ENCODE data around the gene CD24. TPM values are rescaled to one million over a fixed set of nuclear protein-coding genes. Genes with fewer than 3 reads are reported as not detected.

Gene CD24
- total and polyA plus RNA-seq, 4 donors = 14.2 to 84.6 (median 14.7) TPM

DNA sequence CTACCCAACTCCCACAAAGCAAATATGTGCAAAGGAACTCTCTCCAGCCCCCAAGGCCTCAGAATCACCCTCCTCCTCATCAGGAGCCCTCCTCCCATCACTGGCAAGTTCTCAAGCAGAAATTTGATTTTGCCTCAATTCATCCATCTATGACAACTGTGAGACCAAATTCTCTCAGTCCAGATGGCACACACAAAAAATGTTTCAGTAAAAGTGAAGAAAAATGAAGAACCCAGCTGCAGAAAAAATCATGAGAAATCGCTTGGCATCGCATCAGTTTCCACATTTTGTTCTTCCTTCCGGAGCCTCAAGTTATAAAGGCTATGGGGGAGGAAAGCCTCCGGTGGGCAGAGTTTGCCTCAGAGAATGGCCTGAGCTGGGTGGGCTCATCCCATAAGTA lies 6.4 kb upstream of the CD24 start:
- Histone ChIP-seq H3K27ac (ENCODE audit: low read depth in 1 of 2, low read length in 2 of 2) (no peak overlapping the region), H3K27me3 (ENCODE audit: control insufficient read depth in 4 of 4, insufficient read depth in 4 of 4, low read length in 3 of 4) (peaks cover 0 to 6% (median 1%) of the 10 kb centered on the region in 4 donors), H3K9me3 (ENCODE audit: control insufficient read depth in 4 of 4, low read length in 3 of 4) (no peaks in the 10 kb centered on the region), H3K36me3 (ENCODE audit: control insufficient read depth in 4 of 4, insufficient read depth in 3 of 4, low read depth in 1 of 4, low read length in 3 of 4) (no peaks in the 10 kb centered on the region), H3K4me1 (ENCODE audit: control insufficient read depth in 4 of 4, insufficient read depth in 4 of 4, low read length in 3 of 4) (no peaks in the 10 kb centered on the region), H3K4me3 (ENCODE audit: low read depth in 1 of 3, low read length in 3 of 3) (no peak overlapping the region), H3K9ac (ENCODE audit: low read depth in 1 of 2, low read length in 2 of 2) (no peak overlapping the region)
- TF ChIP-seq, protein P1, sequence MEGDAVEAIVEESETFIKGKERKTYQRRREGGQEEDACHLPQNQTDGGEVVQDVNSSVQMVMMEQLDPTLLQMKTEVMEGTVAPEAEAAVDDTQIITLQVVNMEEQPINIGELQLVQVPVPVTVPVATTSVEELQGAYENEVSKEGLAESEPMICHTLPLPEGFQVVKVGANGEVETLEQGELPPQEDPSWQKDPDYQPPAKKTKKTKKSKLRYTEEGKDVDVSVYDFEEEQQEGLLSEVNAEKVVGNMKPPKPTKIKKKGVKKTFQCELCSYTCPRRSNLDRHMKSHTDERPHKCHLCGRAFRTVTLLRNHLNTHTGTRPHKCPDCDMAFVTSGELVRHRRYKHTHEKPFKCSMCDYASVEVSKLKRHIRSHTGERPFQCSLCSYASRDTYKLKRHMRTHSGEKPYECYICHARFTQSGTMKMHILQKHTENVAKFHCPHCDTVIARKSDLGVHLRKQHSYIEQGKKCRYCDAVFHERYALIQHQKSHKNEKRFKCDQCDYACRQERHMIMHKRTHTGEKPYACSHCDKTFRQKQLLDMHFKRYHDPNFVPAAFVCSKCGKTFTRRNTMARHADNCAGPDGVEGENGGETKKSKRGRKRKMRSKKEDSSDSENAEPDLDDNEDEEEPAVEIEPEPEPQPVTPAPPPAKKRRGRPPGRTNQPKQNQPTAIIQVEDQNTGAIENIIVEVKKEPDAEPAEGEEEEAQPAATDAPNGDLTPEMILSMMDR (IDR thresholded peaks at IDR 0.05; ENCODE audit: low read depth, low read length, missing input control) = no peak
- no peak for TF ChIP-seq YY1 (IDR thresholded peaks at IDR 0.05)
- TF ChIP-seq JUND (IDR thresholded peaks at IDR 0.05) = no peak
- no peak for TF ChIP-seq HNF4G (IDR thresholded peaks at IDR 0.05)
- no peak for TF ChIP-seq RAD21 (IDR thresholded peaks at IDR 0.05)
- TF ChIP-seq GABPA (IDR thresholded peaks at IDR 0.05 in 1 of 2, conservative IDR thresholded peaks at IDR 0.05 in 1 of 2) = no peak
- 91% methylated on average over 4 of the region's 4 CpGs for WGBS
- no peak for DNase-seq (ENCODE audit: low spot score)

DNA sequence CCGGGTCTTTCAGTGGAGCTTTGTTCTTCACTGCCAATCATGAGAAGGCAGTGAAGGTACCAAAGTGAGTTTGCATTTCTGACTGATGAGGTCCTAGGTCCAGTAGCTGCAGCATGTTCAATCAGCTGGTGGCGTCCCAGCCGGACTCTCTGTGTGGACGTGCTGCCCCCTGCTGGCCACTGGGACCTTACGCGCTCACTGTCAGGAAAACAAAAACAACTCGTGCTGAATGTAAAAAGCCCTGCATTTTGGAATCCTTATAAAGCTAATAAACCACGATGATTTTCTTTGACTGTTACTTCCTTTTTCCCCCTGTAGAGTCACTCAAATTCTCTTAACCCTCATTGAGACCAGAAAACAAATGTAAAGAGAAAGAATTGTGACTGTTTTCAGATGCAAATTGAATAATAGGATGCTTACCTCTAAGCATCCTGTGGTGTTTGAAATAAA lies 4.9 kb upstream of the CD24 start:
- H3K36me3 ChIP-seq (ENCODE audit: control insufficient read depth in 4 of 4, insufficient read depth in 3 of 4, low read depth in 1 of 4, low read length in 3 of 4) = no peaks in the 10 kb centered on the region
- under 1% methylated on average over 8 of the region's 8 CpGs for WGBS

DNA sequence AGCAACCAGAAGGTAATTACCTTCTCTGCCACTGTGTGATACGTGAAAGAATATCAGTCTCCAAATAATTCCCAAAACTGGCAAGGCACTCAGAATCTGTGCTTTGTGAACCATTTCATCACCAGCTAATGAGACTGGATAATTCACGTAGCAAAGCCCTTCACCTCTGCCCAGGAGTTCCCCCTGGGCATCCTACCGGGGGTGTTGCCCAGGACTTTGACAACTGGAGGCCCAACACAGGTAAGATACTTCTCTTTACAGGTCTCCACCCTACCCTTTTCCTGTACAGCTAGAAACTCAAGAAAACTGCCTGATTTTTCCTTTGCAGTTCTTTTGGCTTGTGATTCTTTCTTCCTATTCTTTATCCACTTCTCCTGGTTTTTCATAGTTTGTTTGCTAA lies 2.7 kb upstream of the CD24 start:
- H3K9me3 ChIP-seq (ENCODE audit: control insufficient read depth in 4 of 4, low read length in 3 of 4) = no peaks in the 10 kb centered on the region
- H3K27me3 ChIP-seq (ENCODE audit: control insufficient read depth in 4 of 4, insufficient read depth in 4 of 4, low read length in 3 of 4) = peaks cover 0 to 6% (median 1%) of the 10 kb centered on the region in 4 donors
- WGBS = 78% methylated on average over 3 of the region's 3 CpGs
- no peak for DNase-seq (ENCODE audit: low spot score)
- H3K4me1 ChIP-seq (ENCODE audit: control insufficient read depth in 4 of 4, insufficient read depth in 4 of 4, low read length in 3 of 4) = peaks cover 10 to 16% (median 12%) of the 10 kb centered on the region in 4 donors
- no peak overlapping the region for H3K9ac ChIP-seq (ENCODE audit: low read depth in 1 of 2, low read length in 2 of 2)
- H3K27ac ChIP-seq (ENCODE audit: low read depth in 1 of 2, low read length in 2 of 2) = no peak overlapping the region
- H3K4me3 ChIP-seq (ENCODE audit: low read depth in 1 of 3, low read length in 3 of 3) = no peak overlapping the region
- H3K36me3 ChIP-seq (ENCODE audit: control insufficient read depth in 4 of 4, insufficient read depth in 3 of 4, low read depth in 1 of 4, low read length in 3 of 4) = no peaks in the 10 kb centered on the region
- TF ChIP-seq HNF4A (conservative IDR thresholded peaks at IDR 0.05) = no peak
- TF ChIP-seq, protein P2, sequence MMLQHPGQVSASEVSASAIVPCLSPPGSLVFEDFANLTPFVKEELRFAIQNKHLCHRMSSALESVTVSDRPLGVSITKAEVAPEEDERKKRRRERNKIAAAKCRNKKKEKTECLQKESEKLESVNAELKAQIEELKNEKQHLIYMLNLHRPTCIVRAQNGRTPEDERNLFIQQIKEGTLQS (IDR thresholded peaks at IDR 0.05) = no peak
- TF ChIP-seq HNF4G (IDR thresholded peaks at IDR 0.05) = no peak
- TF ChIP-seq JUND (IDR thresholded peaks at IDR 0.05) = no peak
- no peak for TF ChIP-seq RXRA (IDR thresholded peaks at IDR 0.05)
- TF ChIP-seq, protein P3, sequence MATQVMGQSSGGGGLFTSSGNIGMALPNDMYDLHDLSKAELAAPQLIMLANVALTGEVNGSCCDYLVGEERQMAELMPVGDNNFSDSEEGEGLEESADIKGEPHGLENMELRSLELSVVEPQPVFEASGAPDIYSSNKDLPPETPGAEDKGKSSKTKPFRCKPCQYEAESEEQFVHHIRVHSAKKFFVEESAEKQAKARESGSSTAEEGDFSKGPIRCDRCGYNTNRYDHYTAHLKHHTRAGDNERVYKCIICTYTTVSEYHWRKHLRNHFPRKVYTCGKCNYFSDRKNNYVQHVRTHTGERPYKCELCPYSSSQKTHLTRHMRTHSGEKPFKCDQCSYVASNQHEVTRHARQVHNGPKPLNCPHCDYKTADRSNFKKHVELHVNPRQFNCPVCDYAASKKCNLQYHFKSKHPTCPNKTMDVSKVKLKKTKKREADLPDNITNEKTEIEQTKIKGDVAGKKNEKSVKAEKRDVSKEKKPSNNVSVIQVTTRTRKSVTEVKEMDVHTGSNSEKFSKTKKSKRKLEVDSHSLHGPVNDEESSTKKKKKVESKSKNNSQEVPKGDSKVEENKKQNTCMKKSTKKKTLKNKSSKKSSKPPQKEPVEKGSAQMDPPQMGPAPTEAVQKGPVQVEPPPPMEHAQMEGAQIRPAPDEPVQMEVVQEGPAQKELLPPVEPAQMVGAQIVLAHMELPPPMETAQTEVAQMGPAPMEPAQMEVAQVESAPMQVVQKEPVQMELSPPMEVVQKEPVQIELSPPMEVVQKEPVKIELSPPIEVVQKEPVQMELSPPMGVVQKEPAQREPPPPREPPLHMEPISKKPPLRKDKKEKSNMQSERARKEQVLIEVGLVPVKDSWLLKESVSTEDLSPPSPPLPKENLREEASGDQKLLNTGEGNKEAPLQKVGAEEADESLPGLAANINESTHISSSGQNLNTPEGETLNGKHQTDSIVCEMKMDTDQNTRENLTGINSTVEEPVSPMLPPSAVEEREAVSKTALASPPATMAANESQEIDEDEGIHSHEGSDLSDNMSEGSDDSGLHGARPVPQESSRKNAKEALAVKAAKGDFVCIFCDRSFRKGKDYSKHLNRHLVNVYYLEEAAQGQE (IDR thresholded peaks at IDR 0.05) = no peak
- no peak for TF ChIP-seq SP1 (IDR thresholded peaks at IDR 0.05)
- TF ChIP-seq, protein P4, sequence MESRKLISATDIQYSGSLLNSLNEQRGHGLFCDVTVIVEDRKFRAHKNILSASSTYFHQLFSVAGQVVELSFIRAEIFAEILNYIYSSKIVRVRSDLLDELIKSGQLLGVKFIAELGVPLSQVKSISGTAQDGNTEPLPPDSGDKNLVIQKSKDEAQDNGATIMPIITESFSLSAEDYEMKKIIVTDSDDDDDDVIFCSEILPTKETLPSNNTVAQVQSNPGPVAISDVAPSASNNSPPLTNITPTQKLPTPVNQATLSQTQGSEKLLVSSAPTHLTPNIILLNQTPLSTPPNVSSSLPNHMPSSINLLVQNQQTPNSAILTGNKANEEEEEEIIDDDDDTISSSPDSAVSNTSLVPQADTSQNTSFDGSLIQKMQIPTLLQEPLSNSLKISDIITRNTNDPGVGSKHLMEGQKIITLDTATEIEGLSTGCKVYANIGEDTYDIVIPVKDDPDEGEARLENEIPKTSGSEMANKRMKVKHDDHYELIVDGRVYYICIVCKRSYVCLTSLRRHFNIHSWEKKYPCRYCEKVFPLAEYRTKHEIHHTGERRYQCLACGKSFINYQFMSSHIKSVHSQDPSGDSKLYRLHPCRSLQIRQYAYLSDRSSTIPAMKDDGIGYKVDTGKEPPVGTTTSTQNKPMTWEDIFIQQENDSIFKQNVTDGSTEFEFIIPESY (IDR thresholded peaks at IDR 0.05) = no peak
- TF ChIP-seq, protein P5, sequence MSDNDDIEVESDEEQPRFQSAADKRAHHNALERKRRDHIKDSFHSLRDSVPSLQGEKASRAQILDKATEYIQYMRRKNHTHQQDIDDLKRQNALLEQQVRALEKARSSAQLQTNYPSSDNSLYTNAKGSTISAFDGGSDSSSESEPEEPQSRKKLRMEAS (IDR thresholded peaks at IDR 0.05) = no peak
- TF ChIP-seq FOXA2 (IDR thresholded peaks at IDR 0.05) = no peak
- TF ChIP-seq GABPA (IDR thresholded peaks at IDR 0.05 in 1 of 2, conservative IDR thresholded peaks at IDR 0.05 in 1 of 2) = no peak
- no peak for TF ChIP-seq YY1 (IDR thresholded peaks at IDR 0.05)
- TF ChIP-seq FOXA1 (IDR thresholded peaks at IDR 0.05) = no peak

More for the DNA sequence above, 4.9 kb upstream of the CD24 start:
- Histone ChIP-seq H3K4me1 (ENCODE audit: control insufficient read depth in 4 of 4, insufficient read depth in 4 of 4, low read length in 3 of 4) (peaks cover 0 to 4% (median 1%) of the 10 kb centered on the region in 4 donors), H3K4me3 (ENCODE audit: low read depth in 1 of 3, low read length in 3 of 3) (no peak overlapping the region), H3K9ac (ENCODE audit: low read depth in 1 of 2, low read length in 2 of 2) (no peak overlapping the region), H3K9me3 (ENCODE audit: control insufficient read depth in 4 of 4, low read length in 3 of 4) (no peaks in the 10 kb centered on the region), H3K27me3 (ENCODE audit: control insufficient read depth in 4 of 4, insufficient read depth in 4 of 4, low read length in 3 of 4) (peaks cover 0 to 6% (median 1%) of the 10 kb centered on the region in 4 donors), H3K27ac (ENCODE audit: low read depth in 1 of 2, low read length in 2 of 2) (no peak overlapping the region)
- TF ChIP-seq, protein P1 (IDR thresholded peaks at IDR 0.05; ENCODE audit: low read depth, low read length, missing input control) = peak; percentile 97
- peak; percentile 22 to 28 for TF ChIP-seq HNF4A (conservative IDR thresholded peaks at IDR 0.05)
- TF ChIP-seq RAD21 (IDR thresholded peaks at IDR 0.05) = peak; percentile 98 to 99
- TF ChIP-seq NR2F2 (IDR thresholded peaks at IDR 0.05) = no peak
- DNase-seq (ENCODE audit: low spot score) = peak; percentile 89

All from liver (tissue), 9 donors.